ENCODE results near the gene BIRC3. TPM values are rescaled to one million over a fixed set of nuclear protein-coding genes. Genes with fewer than 3 reads are reported as not detected.

BIRC3 gene
- total RNA-seq, 2 experiments from 2014 or later: 27.2 to 66.9 TPM

- DNase-seq (ENCODE audit: low spot score): peak; percentile 59
- Histone ChIP-seq H3K9me3 (ENCODE audit: low read length) (no peaks in the 10 kb centered on the region), H3K4me3 (ENCODE audit: low read depth, low read length, poor library complexity, severe bottlenecking) (peak overlapping the region; percentile 91), H3K36me3 (ENCODE audit: insufficient read depth, low read length) (peaks cover 56% of the 10 kb centered on the region), H4K20me1 (ENCODE audit: insufficient read depth, low read length) (0 out of 2 replicates have a peak, but pooled peaks cover 4% of the 10 kb centered on the region), H3K27ac (ENCODE audit: low read depth, low read length, poor library complexity, severe bottlenecking) (peak overlapping the region; percentile 92), H3K9me2 (ENCODE audit: insufficient read depth, low read length) (no peaks in the 10 kb centered on the region), H3K79me2 (ENCODE audit: insufficient read depth, low read depth, low read length) (peaks cover 82% of the 10 kb centered on the region), H2AFZ (ENCODE audit: low read length) (no peak overlapping the region), H3K4me2 (ENCODE audit: low read length) (peak overlapping the region; percentile 79), H3K4me1 (ENCODE audit: insufficient read depth, low read length, poor library complexity, severe bottlenecking) (peaks cover 66% of the 10 kb centered on the region)
- ChIA-PET POLR2A (interaction anchor here (0.5 to 12.5 kb wide), 14 partner anchors 8 to 768 kb away, joined by 3 to 102 read pairs (median 4); partner anchors contain the start of gene BIRC2), CTCF (ENCODE audit: unreplicated experiment) (interaction anchor here (0.5 to 1.9 kb wide), 3 partner anchors 11 to 27 kb away, joined by 3 to 4 read pairs (median 4); no protein-coding TSS in a partner anchor)
- no TSS peak for BruUV-seq (replicated peaks)
- intact Hi-C loops (cut with micrococcal nuclease; ENCODE audit: unreplicated experiment): loop anchor here (1.0 kb wide), 1 partner anchor 27 kb away; the partner anchor contains the start of gene BIRC2
- TF ChIP-seq, protein P1, sequence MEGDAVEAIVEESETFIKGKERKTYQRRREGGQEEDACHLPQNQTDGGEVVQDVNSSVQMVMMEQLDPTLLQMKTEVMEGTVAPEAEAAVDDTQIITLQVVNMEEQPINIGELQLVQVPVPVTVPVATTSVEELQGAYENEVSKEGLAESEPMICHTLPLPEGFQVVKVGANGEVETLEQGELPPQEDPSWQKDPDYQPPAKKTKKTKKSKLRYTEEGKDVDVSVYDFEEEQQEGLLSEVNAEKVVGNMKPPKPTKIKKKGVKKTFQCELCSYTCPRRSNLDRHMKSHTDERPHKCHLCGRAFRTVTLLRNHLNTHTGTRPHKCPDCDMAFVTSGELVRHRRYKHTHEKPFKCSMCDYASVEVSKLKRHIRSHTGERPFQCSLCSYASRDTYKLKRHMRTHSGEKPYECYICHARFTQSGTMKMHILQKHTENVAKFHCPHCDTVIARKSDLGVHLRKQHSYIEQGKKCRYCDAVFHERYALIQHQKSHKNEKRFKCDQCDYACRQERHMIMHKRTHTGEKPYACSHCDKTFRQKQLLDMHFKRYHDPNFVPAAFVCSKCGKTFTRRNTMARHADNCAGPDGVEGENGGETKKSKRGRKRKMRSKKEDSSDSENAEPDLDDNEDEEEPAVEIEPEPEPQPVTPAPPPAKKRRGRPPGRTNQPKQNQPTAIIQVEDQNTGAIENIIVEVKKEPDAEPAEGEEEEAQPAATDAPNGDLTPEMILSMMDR (conservative IDR thresholded peaks at IDR 0.05; ENCODE audit: low read length): no peak
- no peak for TF ChIP-seq EZH2phosphoT487 (IDR thresholded peaks at IDR 0.05; ENCODE audit: borderline replicate concordance, low read depth, low read length)
Measured at GRCh38 chr11:102320679-102321078, 3.4 kb downstream of the BIRC3 start.

- BruUV-seq (replicated peaks): TSS peak; percentile 4
- intact Hi-C loops (cut with micrococcal nuclease; ENCODE audit: unreplicated experiment): no loop called here
- no peaks in the 10 kb centered on the region for H3K9me3 ChIP-seq (ENCODE audit: low read length)
Measured at GRCh38 chr11:102322560-102322959, 5.3 kb downstream of the BIRC3 start.

More at GRCh38 chr11:102322560-102322959, 5.3 kb downstream of the BIRC3 start:
- POLR2A ChIA-PET: interaction anchor here (0.8 to 12.5 kb wide), 5 partner anchors 10 to 34 kb away, joined by 4 to 102 read pairs (median 6); no protein-coding TSS in a partner anchor
- H3K27ac ChIP-seq (ENCODE audit: low read depth, low read length, poor library complexity, severe bottlenecking): peak overlapping the region; percentile 92
- peak; percentile 68 for DNase-seq (ENCODE audit: low spot score)
- no peaks in the 10 kb centered on the region for H3K9me2 ChIP-seq (ENCODE audit: insufficient read depth, low read length)
- H3K4me3 ChIP-seq (ENCODE audit: low read depth, low read length, poor library complexity, severe bottlenecking): peak overlapping the region; percentile 91
- peak overlapping the region; percentile 79 for H3K4me2 ChIP-seq (ENCODE audit: low read length)
- 0 out of 2 replicates have a peak, but pooled peaks cover 4% of the 10 kb centered on the region for H4K20me1 ChIP-seq (ENCODE audit: insufficient read depth, low read length)
- H3K4me1 ChIP-seq (ENCODE audit: insufficient read depth, low read length, poor library complexity, severe bottlenecking): peaks cover 53% of the 10 kb centered on the region
- H2AFZ ChIP-seq (ENCODE audit: low read length): peak overlapping the region; percentile 22; the same call in 1 of the 2 replicates
- H3K79me2 ChIP-seq (ENCODE audit: insufficient read depth, low read depth, low read length): peaks cover 93% of the 10 kb centered on the region
- no peak for TF ChIP-seq EZH2phosphoT487 (IDR thresholded peaks at IDR 0.05; ENCODE audit: borderline replicate concordance, low read depth, low read length)
- TF ChIP-seq, protein P1 (conservative IDR thresholded peaks at IDR 0.05; ENCODE audit: low read length): no peak
- H3K36me3 ChIP-seq (ENCODE audit: insufficient read depth, low read length): peaks cover 73% of the 10 kb centered on the region
- CTCF ChIA-PET (ENCODE audit: unreplicated experiment): interaction anchor here (1.2 kb wide), 1 partner anchor 27 kb away, joined by 3 read pairs; no protein-coding TSS in a partner anchor
